Heart right ventricle (tissue), 16 donors: ENCODE results near the gene ZNHIT1. TPM values are rescaled to one million over a fixed set of nuclear protein-coding genes. Genes with fewer than 3 reads are reported as not detected.

ENCODE experiments used
- ATAC-seq, 8 donors: fragments of 200-7000 bp; cut with Tn5 transposase; one replicate each; pipeline ENCODE4 v1.9.1; 2020; ENCODE audit warnings: mild to moderate bottlenecking in 8 of 8, moderate library complexity in 8 of 8, moderate number of reproducible peaks in 1 of 8
- DNase-seq, 2 donors: peaks; one replicate each; pipeline ENCODE4 v3.0.0-alpha.2; 2020
- H3K27ac ChIP-seq, 10 donors: fragments of 200-600 bp; sonication (generic) in 2 of 10; one replicate each; pipeline versions ENCODE4 v1.5.0 to v1.8.0; 2020 to 2022; ENCODE audit warnings: mild to moderate bottlenecking in 3 of 10
- H3K27me3 ChIP-seq, 7 donors: fragments of 200-600 bp; one replicate each; pipeline ENCODE4 v1.8.0; 2021 to 2022; ENCODE audit warnings: mild to moderate bottlenecking in 2 of 7
- H3K36me3 ChIP-seq, 9 donors: fragments of 200-600 bp; sonication (generic) in 1 of 9; one replicate each; pipeline versions ENCODE4 v1.5.0 to v1.8.0; 2020 to 2022; ENCODE audit warnings: mild to moderate bottlenecking in 2 of 9
- H3K4me1 ChIP-seq, 9 donors: fragments of 200-600 bp; sonication (generic) in 1 of 9; one replicate each; pipeline versions ENCODE4 v1.5.0 to v1.8.0; 2020 to 2022; ENCODE audit warnings: mild to moderate bottlenecking in 4 of 9
- H3K4me3 ChIP-seq, 10 donors: fragments of 200-600 bp; sonication (generic) in 2 of 10; one replicate each; pipeline versions ENCODE4 v1.5.0 to v1.8.0; 2020 to 2022; ENCODE audit warnings: mild to moderate bottlenecking in 7 of 10, moderate library complexity in 2 of 10
- H3K9me3 ChIP-seq, 11 donors: fragments of 200-600 bp in 10 of 11; sonication (generic) in 2 of 11; one replicate each; pipeline versions ENCODE4 v1.5.0 to v1.8.0; 2013 to 2022; ENCODE audit warnings: mild to moderate bottlenecking in 2 of 11, control low read depth in 1 of 11, moderate library complexity in 1 of 11
- WGBS, 2 donors: extraction: QIAGEN DNeasy Blood & Tissue Kit; methylation state at CpG; one replicate each; pipeline ENCODE4 v1.1.7; 2013; ENCODE audit warnings: inconsistent platforms in 1 of 2; 5-methylcytosine and 5-hydroxymethylcytosine counted together
- intact Hi-C, 10 donors: fragments of 100-400 bp; cut with DNase I; formaldehyde crosslinking; loops; one replicate each; pipeline versions ENCODE4 v1.11.1 to v1.14.2; 2022
- polyA plus RNA-seq, 2 donors: library from polyadenylated mRNA; stranded (reverse); fragments of 200-250 nt; gene quantifications; one replicate each; pipeline ENCODE4 v1.2.3, GENCODE V29; 2013
- total RNA-seq, 10 donors: library from RNA; stranded (reverse); fragmentation: NEBNext Ultra II Directional in 3 of 10; extraction: Animal tissue kit (Norgen Biotek cat#: 25700) in 3 of 10; gene quantifications; one replicate each; pipeline versions ENCODE4 v1.2.1 to v1.2.4, GENCODE V29; 2021 to 2023
- TF ChIP-seq, protein P1 (sequence below), 9 donors: fragments of 200-600 bp; sonication (generic) in 2 of 9; IDR thresholded peaks; one replicate each; pipeline versions ENCODE4 v1.5.0 to v1.8.0; 2021 to 2022; ENCODE audit warnings: antibody characterized with exemption in 9 of 9, mild to moderate bottlenecking in 5 of 9, moderate library complexity in 1 of 9
- donor health status: Arrhythmogenic right ventricular cardiomyopathy.
- donor health status: ischemic (EF 13 %, LVEDD 7.1; RV severe dilation, severe dysfunction).
- donor health status: healthy with polysubstance abuse.
- donor health status: DM: no; HTN: yes; CAD: no.
- donor health status: DM: no; HTN: no; CAD: no.
- donor health status: ischemic (EF 25% LVEDD 6.9; RV normal size, moderate dysfunction).
- donor health status: ischemic (EF 25% LVEDD 5.7; RV mildly dilated, moderate dysfunction).
- donor health status: healthy.
- donor health status: DM: yes; HTN: yes; CAD: no.
- donor health status: Ischemic cardiomyopathy.
- donor health status: ischemic (EF 35%, LVEDD 5.7; RV mildly dilated, moderate dysfunction).
- donor health status: nonischemic (EF 11% LVEDD 7.7; RV severe dilation, severe dysfunction).
- donor health status: DM: yes; HTN: yes; CAD: no.
- donor health status: PGD.
- donor health status: ischemic (EF 29% LVEDD 5.4; RV normal size, mild dysfunction).
- donor health status: nonischemic (EF 23%, LVEDD 6.1; RV moderate dilation, normal function).

Gene ZNHIT1
- total and polyA plus RNA-seq, 12 donors, result 45.4 to 194 (median 52.6) TPM

GRCh38 chr7:101206665-101207042, 11.3 kb upstream of the ZNHIT1 start:
- ATAC-seq, result no peak
- Histone ChIP-seq H3K36me3 (peaks cover 0 to 60% (median 19%) of the 10 kb centered on the region in 9 donors), H3K27ac (no peak overlapping the region), H3K27me3 (peaks cover 12 to 29% (median 20%) of the 10 kb centered on the region in 7 donors), H3K4me1 (peaks cover 4 to 24% (median 8%) of the 10 kb centered on the region in 9 donors), H3K9me3 (no peaks in the 10 kb centered on the region), H3K4me3 (no peak overlapping the region)
- WGBS, 2 donors, result 90 to 95% methylated on average over 19 of the region's 19 CpGs
- TF ChIP-seq, protein P1, sequence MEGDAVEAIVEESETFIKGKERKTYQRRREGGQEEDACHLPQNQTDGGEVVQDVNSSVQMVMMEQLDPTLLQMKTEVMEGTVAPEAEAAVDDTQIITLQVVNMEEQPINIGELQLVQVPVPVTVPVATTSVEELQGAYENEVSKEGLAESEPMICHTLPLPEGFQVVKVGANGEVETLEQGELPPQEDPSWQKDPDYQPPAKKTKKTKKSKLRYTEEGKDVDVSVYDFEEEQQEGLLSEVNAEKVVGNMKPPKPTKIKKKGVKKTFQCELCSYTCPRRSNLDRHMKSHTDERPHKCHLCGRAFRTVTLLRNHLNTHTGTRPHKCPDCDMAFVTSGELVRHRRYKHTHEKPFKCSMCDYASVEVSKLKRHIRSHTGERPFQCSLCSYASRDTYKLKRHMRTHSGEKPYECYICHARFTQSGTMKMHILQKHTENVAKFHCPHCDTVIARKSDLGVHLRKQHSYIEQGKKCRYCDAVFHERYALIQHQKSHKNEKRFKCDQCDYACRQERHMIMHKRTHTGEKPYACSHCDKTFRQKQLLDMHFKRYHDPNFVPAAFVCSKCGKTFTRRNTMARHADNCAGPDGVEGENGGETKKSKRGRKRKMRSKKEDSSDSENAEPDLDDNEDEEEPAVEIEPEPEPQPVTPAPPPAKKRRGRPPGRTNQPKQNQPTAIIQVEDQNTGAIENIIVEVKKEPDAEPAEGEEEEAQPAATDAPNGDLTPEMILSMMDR (IDR thresholded peaks at IDR 0.05), result no peak
- no peak for DNase-seq
- intact Hi-C loops, result no loop called here

GRCh38 chr7:101207459-101207858, 10.5 kb upstream of the ZNHIT1 start:
- peaks cover 0 to 16% (median 0%) of the 10 kb centered on the region in 9 donors for H3K4me1 ChIP-seq
- TF ChIP-seq, protein P1 (IDR thresholded peaks at IDR 0.05), result no peak
- no peak overlapping the region for H3K4me3 ChIP-seq
- ATAC-seq, result no peak
- H3K27ac ChIP-seq, result no peak overlapping the region
- no peak for DNase-seq
- H3K9me3 ChIP-seq, result no peaks in the 10 kb centered on the region
- WGBS, 2 donors, result 93 to 95% methylated on average over 17 of the region's 17 CpGs
- peaks cover 3 to 21% (median 12%) of the 10 kb centered on the region in 7 donors for H3K27me3 ChIP-seq
- peaks cover 0 to 68% (median 23%) of the 10 kb centered on the region in 9 donors for H3K36me3 ChIP-seq
- intact Hi-C loops, result no loop called here

GRCh38 chr7:101208794-101209193, 9.2 kb upstream of the ZNHIT1 start:
- DNase-seq (no peak), ATAC-seq (no peak)
- Histone ChIP-seq H3K27ac (no peak overlapping the region), H3K27me3 (peaks cover 0 to 8% (median 0%) of the 10 kb centered on the region in 7 donors), H3K4me1 (peaks cover 0 to 12% (median 0%) of the 10 kb centered on the region in 9 donors), H3K9me3 (no peaks in the 10 kb centered on the region), H3K36me3 (peaks cover 0 to 82% (median 23%) of the 10 kb centered on the region in 9 donors), H3K4me3 (no peak overlapping the region)
- intact Hi-C loops, result no loop called here
- WGBS, 2 donors, result 93 to 96% methylated on average over 14 of the region's 14 CpGs
- TF ChIP-seq, protein P1 (IDR thresholded peaks at IDR 0.05), result no peak

- H3K4me1 ChIP-seq, result peaks cover 0 to 6% (median 0%) of the 10 kb centered on the region in 9 donors
- H3K4me3 ChIP-seq, result no peak overlapping the region
- peaks cover 0 to 95% (median 23%) of the 10 kb centered on the region in 9 donors for H3K36me3 ChIP-seq
- peaks cover 0 to 1% (median 0%) of the 10 kb centered on the region in 7 donors for H3K27me3 ChIP-seq
- no peak overlapping the region for H3K27ac ChIP-seq
- no peaks in the 10 kb centered on the region for H3K9me3 ChIP-seq
- 94 to 95% methylated on average over 19 of the region's 19 CpGs for WGBS, 2 donors
- TF ChIP-seq, protein P1 (IDR thresholded peaks at IDR 0.05), result no peak
- DNase-seq (no peak), ATAC-seq (no peak)
- intact Hi-C loops, result no loop called here
Measured at GRCh38 chr7:101210143-101210542, 7.8 kb upstream of the ZNHIT1 start.
